GM19455 (cell line): ENCODE results near the gene APOF.
"Not testable (repeated sequence)": the region's sequence is repeated elsewhere in the genome, so short reads cannot be mapped to it uniquely, and the experiment has no call there.

Source experiments
- ATAC-seq: cut with Tn5 transposase; IDR thresholded peaks from one replicate; pipeline ENCODE4 v1.9.1; 2021; ENCODE audit not compliant: unreplicated experiment

APOF gene

GRCh38 chr12:56373515-56373914, 10.9 kb upstream of the APOF start:
- no peak for ATAC-seq

GRCh38 chr12:56366948-56367347, 4.3 kb upstream of the APOF start:
- ATAC-seq = no peak

GRCh38 chr12:56361487-56362129, 1.0 kb downstream of the APOF start:
- ATAC-seq = no peak

GRCh38 chr12:56359851-56360767, 2.5 kb downstream of the APOF start, which contains the start of gene STAT2:
Gene STAT2, minus strand, starts transcription at chr12:56360107. Its CDS starts 3,536 bp downstream, at chr12:56356571.
- ATAC-seq = peak; percentile 95

GRCh38 chr12:56358836-56359532, 3.7 kb downstream of the APOF start:
- ATAC-seq = no peak

GRCh38 chr12:56351325-56351724, 11.3 kb downstream of the APOF start:
- ATAC-seq = no peak

GRCh38 chr12:56350662-56351061, 12.0 kb downstream of the APOF start:
- ATAC-seq = no peak

GRCh38 chr12:56348776-56349175, 13.9 kb downstream of the APOF start:
- ATAC-seq = no peak

- not testable (repeated sequence) for ATAC-seq
Observed at GRCh38 chr12:56347255-56347654, 15.4 kb downstream of the APOF start.

- ATAC-seq = no peak
Observed at GRCh38 chr12:56346675-56347074, 16.0 kb downstream of the APOF start.

- not testable (repeated sequence) for ATAC-seq
Observed at GRCh38 chr12:56342290-56342689, 20.4 kb downstream of the APOF start.

GRCh38 chr12:56341616-56342015, 21.0 kb downstream of the APOF start:
- no peak for ATAC-seq

GRCh38 chr12:56339158-56339422, 23.6 kb downstream of the APOF start:
- no peak for ATAC-seq

GRCh38 chr12:56338308-56339157, 24.1 kb downstream of the APOF start, which contains the start of gene IL23A:
Gene IL23A, plus strand, starts transcription at chr12:56338884. Its CDS starts 161 bp downstream, at chr12:56339045.
- no peak for ATAC-seq

- no peak for ATAC-seq
Observed at GRCh38 chr12:56337753-56338251, 24.9 kb downstream of the APOF start.

GRCh38 chr12:56336361-56337167, 26.1 kb downstream of the APOF start:
- no peak for ATAC-seq

GRCh38 chr12:56335527-56335926, 27.1 kb downstream of the APOF start:
- ATAC-seq = not testable (repeated sequence)

- no peak for ATAC-seq
Observed at GRCh38 chr12:56334490-56334793, 28.2 kb downstream of the APOF start.

GRCh38 chr12:56333679-56334489, 28.8 kb downstream of the APOF start, which contains the start of gene PAN2:
Gene PAN2, minus strand, starts transcription at chr12:56334000. Its CDS starts 906 bp downstream, at chr12:56333094.
- peak; percentile 88 for ATAC-seq
